ENCODE measurements around the gene TRAM2.
"Not testable (repeated sequence)": the region's sequence is repeated elsewhere in the genome, so short reads cannot be mapped to it uniquely, and the experiment has no call there.

Gene TRAM2

GRCh38 chr6:52474173-52474572 is 102.7 kb downstream of the TRAM2 start:
- DNase-seq: no peak

- DNase-seq: not testable (repeated sequence)
These were observed 115.7 kb downstream of the TRAM2 start for GRCh38 chr6:52461194-52461593.

DNA sequence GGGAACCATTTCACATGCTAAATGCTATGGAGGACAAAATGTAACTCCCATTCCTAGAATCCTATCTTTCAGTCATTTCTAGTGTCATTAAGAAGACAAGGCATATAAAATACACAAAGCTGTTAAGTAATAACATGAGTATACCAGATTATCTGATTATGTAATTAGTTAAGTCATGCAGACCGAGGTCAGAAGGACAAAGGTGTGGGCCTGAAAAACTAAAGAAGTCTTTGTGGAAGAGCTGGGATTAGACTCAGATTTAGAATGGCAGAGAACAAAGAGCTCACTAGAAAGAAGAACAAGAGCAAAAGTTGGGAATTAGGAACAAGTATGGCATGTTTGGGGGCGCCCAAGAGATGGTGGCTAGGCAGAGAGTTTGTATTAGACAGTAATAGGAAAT is 119.8 kb downstream of the TRAM2 start:
- no peak for DNase-seq

DNA sequence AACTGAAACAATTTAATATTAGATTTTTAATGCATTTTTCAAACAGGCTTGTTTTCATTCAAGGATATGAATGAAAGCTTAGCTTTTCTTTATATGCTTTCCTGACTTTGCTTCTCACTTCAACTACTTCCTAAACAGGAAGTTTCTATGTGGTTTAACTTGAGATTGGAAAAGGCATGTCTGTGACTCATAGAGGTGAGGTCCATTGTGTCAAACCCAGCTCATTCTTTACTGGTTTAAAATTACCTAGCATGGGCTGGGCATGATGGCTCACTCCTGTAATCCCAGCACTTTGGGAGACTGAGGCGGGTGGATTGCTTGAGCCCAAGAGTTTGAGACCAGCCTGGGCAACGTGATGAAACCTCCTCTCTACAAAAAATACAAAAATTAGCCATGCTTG is 122.3 kb downstream of the TRAM2 start:
- no peak for DNase-seq

All from NCI-H1436 (cell line).